Vagina (tissue), 2 donors: ENCODE data around the gene PMEPA1.

ENCODE experiments used
- POLR2A ChIP-seq, 2 donors: fragments of 450-650 bp; IDR thresholded peaks; one replicate each; pipeline ENCODE4 v1.6.1; 2017; ENCODE audit warnings: antibody characterized with exemption in 2 of 2, mild to moderate bottlenecking in 2 of 2, moderate library complexity in 2 of 2
- POLR2AphosphoS5 ChIP-seq, 2 donors: sonication (generic); formaldehyde crosslinking; IDR thresholded peaks; one replicate each; pipeline ENCODE4 v1.9.0; 2017; ENCODE audit warnings: antibody characterized with exemption in 2 of 2, mild to moderate bottlenecking in 2 of 2, low read depth in 1 of 2; ENCODE audit not compliant: insufficient read depth in 1 of 2
- TF ChIP-seq, protein P1 (sequence below), 3 experiments: fragments of 450-650 bp in 2 of 3; fragments of 200-600 bp in 1 of 3; sonication (generic) in 1 of 3; IDR thresholded peaks; one replicate each; pipeline ENCODE4 v1.5.1; 2017 to 2019; ENCODE audit warnings: antibody characterized with exemption in 3 of 3, mild to moderate bottlenecking in 2 of 3, moderate library complexity in 2 of 3

DNA sequence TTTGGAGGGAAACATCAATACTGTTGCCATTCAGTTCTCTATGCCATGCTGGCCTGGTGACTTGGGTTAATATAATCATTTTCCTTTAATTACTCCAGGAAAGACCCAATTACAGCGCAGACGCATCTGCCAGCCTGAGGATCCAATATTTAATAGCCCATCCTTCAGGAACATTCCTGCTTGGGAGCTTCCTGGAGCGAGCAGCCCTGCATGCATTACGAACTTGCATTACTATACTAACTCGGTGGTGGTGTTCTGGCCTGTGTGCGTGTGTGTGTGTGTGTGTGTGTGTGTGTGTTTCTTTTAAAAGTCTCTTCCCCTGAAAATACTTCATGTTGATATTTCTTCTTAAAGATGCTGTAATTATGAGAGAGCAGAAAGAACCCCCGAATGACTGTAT, 26.5 kb downstream of the PMEPA1 start:
- TF ChIP-seq, protein P1, sequence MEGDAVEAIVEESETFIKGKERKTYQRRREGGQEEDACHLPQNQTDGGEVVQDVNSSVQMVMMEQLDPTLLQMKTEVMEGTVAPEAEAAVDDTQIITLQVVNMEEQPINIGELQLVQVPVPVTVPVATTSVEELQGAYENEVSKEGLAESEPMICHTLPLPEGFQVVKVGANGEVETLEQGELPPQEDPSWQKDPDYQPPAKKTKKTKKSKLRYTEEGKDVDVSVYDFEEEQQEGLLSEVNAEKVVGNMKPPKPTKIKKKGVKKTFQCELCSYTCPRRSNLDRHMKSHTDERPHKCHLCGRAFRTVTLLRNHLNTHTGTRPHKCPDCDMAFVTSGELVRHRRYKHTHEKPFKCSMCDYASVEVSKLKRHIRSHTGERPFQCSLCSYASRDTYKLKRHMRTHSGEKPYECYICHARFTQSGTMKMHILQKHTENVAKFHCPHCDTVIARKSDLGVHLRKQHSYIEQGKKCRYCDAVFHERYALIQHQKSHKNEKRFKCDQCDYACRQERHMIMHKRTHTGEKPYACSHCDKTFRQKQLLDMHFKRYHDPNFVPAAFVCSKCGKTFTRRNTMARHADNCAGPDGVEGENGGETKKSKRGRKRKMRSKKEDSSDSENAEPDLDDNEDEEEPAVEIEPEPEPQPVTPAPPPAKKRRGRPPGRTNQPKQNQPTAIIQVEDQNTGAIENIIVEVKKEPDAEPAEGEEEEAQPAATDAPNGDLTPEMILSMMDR (IDR thresholded peaks at IDR 0.05) = no peak
- TF ChIP-seq POLR2AphosphoS5 (IDR thresholded peaks at IDR 0.05; ENCODE audit: insufficient read depth in 1 of 2, low read depth in 1 of 2) (no peak), POLR2A (IDR thresholded peaks at IDR 0.05) (no peak)
